ENCODE data around the gene SLC44A5. TPM values are rescaled to one million over a fixed set of nuclear protein-coding genes. Genes with fewer than 3 reads are reported as not detected.

Gene SLC44A5
- total RNA-seq, 2 donors from 2014 or later: 1.2 to 2.0 TPM

DNA sequence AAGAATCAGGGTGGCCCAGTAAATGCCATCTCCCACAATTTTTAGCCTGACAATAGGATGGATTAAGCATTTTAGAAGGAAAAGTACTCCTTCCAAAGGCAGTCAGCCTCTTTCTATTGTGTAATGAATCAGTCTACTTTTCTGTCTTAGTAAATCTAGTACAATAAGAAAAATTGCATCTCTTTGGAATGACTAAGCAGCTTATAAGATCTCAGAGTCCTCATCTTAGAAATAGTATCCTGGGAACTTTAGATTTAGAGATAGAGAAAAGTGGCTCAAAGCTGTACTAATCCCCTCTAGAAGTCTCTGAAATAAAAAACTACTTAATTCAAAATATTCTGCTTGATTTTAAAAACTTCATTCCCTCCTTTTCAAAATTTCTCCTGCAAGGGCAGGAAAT lies 81.4 kb downstream of the SLC44A5 start:
- Histone ChIP-seq H3K9me3 (no peaks in the 10 kb centered on the region), H3K27ac (no peak overlapping the region), H3K4me3 (no peak overlapping the region), H3K4me1 (no peaks in the 10 kb centered on the region), H3K36me3 (no peaks in the 10 kb centered on the region), H3K27me3 (no peaks in the 10 kb centered on the region)
- no peak for DNase-seq (ENCODE audit: low spot score)
- TF ChIP-seq, protein P1, sequence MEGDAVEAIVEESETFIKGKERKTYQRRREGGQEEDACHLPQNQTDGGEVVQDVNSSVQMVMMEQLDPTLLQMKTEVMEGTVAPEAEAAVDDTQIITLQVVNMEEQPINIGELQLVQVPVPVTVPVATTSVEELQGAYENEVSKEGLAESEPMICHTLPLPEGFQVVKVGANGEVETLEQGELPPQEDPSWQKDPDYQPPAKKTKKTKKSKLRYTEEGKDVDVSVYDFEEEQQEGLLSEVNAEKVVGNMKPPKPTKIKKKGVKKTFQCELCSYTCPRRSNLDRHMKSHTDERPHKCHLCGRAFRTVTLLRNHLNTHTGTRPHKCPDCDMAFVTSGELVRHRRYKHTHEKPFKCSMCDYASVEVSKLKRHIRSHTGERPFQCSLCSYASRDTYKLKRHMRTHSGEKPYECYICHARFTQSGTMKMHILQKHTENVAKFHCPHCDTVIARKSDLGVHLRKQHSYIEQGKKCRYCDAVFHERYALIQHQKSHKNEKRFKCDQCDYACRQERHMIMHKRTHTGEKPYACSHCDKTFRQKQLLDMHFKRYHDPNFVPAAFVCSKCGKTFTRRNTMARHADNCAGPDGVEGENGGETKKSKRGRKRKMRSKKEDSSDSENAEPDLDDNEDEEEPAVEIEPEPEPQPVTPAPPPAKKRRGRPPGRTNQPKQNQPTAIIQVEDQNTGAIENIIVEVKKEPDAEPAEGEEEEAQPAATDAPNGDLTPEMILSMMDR (IDR thresholded peaks at IDR 0.05): no peak

DNA sequence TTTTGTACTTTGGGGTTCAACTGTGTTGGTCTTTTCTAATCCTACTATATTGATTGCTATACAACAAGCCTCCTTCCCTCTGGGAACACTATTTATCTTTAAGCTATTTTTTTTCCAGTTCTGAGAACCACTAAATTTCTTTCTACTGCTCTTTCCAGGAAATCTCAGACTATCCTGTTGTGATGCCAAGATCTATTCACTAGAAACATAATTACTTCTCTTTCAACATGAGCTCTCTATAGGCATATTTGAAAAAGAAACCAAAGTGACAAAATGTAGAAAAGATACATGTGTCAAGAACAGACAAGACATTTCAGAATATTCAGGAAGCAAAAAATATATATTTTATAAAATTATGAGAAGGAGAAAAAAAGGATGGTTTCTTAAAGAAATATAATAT lies 82.9 kb downstream of the SLC44A5 start:
- no peak overlapping the region for H3K4me3 ChIP-seq
- no peaks in the 10 kb centered on the region for H3K27me3 ChIP-seq
- H3K9me3 ChIP-seq: no peaks in the 10 kb centered on the region
- no peaks in the 10 kb centered on the region for H3K4me1 ChIP-seq
- TF ChIP-seq, protein P1 (IDR thresholded peaks at IDR 0.05): no peak
- H3K36me3 ChIP-seq: no peaks in the 10 kb centered on the region
- no peak overlapping the region for H3K27ac ChIP-seq
- no peak for DNase-seq (ENCODE audit: low spot score)

DNA sequence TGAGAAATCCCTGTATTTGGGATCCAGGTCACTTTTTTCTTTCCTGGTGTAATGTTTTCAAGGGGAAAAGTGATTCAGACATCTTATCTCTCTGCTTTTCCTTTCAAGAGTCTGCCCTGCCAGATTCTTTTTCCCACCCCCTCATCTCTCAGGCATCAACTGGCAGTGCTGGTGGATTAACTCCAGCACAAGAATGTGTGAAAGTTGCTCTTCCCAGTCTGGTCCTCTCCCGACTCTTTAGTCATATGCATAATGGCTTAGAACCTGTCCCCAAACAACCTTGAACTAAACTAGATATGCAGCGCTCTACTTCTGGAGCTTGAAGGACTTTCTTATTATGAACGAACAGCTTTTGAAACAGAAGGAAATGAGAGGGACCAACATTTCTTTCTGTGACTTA lies 88.5 kb downstream of the SLC44A5 start:
- Histone ChIP-seq H3K27me3 (no peaks in the 10 kb centered on the region), H3K9me3 (no peaks in the 10 kb centered on the region), H3K4me3 (no peak overlapping the region), H3K4me1 (peaks cover 0 to 25% of the 10 kb centered on the region in 2 donors), H3K27ac (no peak overlapping the region), H3K36me3 (no peaks in the 10 kb centered on the region)
- DNase-seq (ENCODE audit: low spot score): no peak
- TF ChIP-seq, protein P1 (IDR thresholded peaks at IDR 0.05): no peak

DNA sequence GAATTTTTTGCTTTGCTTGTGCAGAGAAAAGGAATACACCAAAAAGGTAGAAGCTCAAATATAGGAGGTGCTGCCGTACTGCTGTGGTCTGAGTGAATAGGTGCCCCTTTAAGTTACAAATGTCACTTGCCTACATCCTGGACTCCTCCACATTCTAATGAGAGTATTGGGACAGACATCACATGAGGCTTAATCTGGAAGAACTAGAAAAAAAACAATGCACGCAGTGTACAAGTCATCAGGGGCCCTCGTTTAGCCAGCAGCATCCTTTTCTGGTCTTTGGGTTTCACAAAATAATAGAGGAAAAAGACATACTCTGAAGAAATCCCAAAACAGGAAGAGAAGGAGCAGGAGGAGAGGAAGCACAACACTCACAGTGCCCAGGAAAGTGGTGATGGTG lies 89.3 kb downstream of the SLC44A5 start:
- Histone ChIP-seq H3K4me1 (peaks cover 0 to 25% of the 10 kb centered on the region in 2 donors), H3K9me3 (no peaks in the 10 kb centered on the region), H3K36me3 (no peaks in the 10 kb centered on the region), H3K27me3 (no peaks in the 10 kb centered on the region), H3K27ac (no peak overlapping the region), H3K4me3 (no peak overlapping the region)
- TF ChIP-seq, protein P1 (IDR thresholded peaks at IDR 0.05): no peak
- no peak for DNase-seq (ENCODE audit: low spot score)

DNA sequence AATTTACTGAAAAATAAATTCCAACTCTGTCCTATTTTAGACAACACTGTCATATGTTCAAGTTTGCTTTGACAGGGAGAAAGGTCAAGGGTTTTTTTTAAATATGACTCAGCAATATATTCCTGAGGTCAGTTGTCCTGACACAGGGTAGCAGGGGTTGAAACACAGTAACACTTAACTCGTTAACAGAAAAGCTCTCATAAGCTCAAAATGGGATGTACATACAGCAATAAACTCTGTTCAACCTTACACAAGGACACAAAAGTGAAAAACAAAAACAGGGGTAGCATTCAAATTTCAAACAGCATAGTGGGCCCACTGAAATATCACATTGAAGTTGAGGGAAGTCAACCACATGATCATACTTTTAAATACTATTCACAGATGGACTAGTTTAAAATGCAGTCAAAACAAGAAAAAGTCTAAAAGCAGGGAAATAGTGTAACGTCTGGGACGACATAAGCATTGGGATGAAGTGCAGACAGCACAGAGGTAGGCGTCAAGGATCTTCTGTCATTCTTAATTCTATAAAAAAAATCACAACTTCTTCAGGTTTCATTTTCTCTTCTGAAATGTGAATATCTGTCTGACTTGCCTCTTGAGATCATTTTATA lies 89.9 kb downstream of the SLC44A5 start:
- TF ChIP-seq, protein P1 (IDR thresholded peaks at IDR 0.05): no peak
- H3K36me3 ChIP-seq: no peaks in the 10 kb centered on the region
- H3K27ac ChIP-seq: no peak overlapping the region
- no peak overlapping the region for H3K4me3 ChIP-seq
- H3K9me3 ChIP-seq: no peaks in the 10 kb centered on the region
- peaks cover 0 to 25% of the 10 kb centered on the region in 2 donors for H3K4me1 ChIP-seq
- no peak for DNase-seq (ENCODE audit: low spot score)
- H3K27me3 ChIP-seq: no peaks in the 10 kb centered on the region

All from right atrium auricular region (tissue), 2 donors.